Lung (tissue), 12 donors: ENCODE results near the gene TNNI2. TPM values are rescaled to one million over a fixed set of nuclear protein-coding genes. Genes with fewer than 3 reads are reported as not detected.

Experiments
- ATAC-seq: fragments of 200-7000 bp; cut with Tn5 transposase; one replicate; pipeline ENCODE4 v1.9.1; 2020; ENCODE audit warnings: moderate number of reproducible peaks; ENCODE audit not compliant: insufficient read depth, low FRiP score
- DNase-seq, 3 donors: peaks; one replicate each; pipeline ENCODE4 v3.0.0-alpha.2; 2013 to 2017
- H3K27ac ChIP-seq, 2 donors: one replicate each; pipeline ENCODE4 v1.5.1; 2013; ENCODE audit warnings: mild to moderate bottlenecking in 2 of 2, moderate library complexity in 2 of 2, control low read depth in 1 of 2, inconsistent platforms in 1 of 2, low read depth in 1 of 2, low read length in 1 of 2
- H3K27me3 ChIP-seq, 3 donors: one replicate each; pipeline ENCODE4 v1.5.1; 2013; ENCODE audit warnings: low read length in 2 of 3; ENCODE audit not compliant: control insufficient read depth in 3 of 3, insufficient read depth in 3 of 3
- H3K36me3 ChIP-seq, 4 donors: one replicate each; pipeline ENCODE4 v1.5.1; 2013; ENCODE audit warnings: low read length in 4 of 4, mild to moderate bottlenecking in 1 of 4, moderate library complexity in 1 of 4; ENCODE audit not compliant: control insufficient read depth in 4 of 4, insufficient read depth in 4 of 4
- H3K4me1 ChIP-seq, 5 donors: one replicate each; pipeline ENCODE4 v1.5.1; 2013; ENCODE audit warnings: low read length in 5 of 5, mild to moderate bottlenecking in 2 of 5, moderate library complexity in 1 of 5; ENCODE audit not compliant: control insufficient read depth in 5 of 5, insufficient read depth in 5 of 5
- H3K4me3 ChIP-seq: one replicate; pipeline ENCODE4 v1.5.1; 2013; ENCODE audit warnings: mild to moderate bottlenecking, control low read depth, moderate library complexity
- H3K9ac ChIP-seq, 2 donors: one replicate each; pipeline ENCODE4 v1.5.1; 2013; ENCODE audit warnings: low read length in 2 of 2, control low read depth in 1 of 2; ENCODE audit not compliant: insufficient read depth in 1 of 2
- H3K9me3 ChIP-seq, 4 donors: one replicate each; pipeline ENCODE4 v1.5.1; 2013; ENCODE audit warnings: low read length in 3 of 4, mild to moderate bottlenecking in 1 of 4, moderate library complexity in 1 of 4; ENCODE audit not compliant: control insufficient read depth in 4 of 4, insufficient read depth in 3 of 4
- WGBS, 2 donors: extraction: QIAGEN DNeasy Blood & Tissue Kit; methylation state at CpG; one replicate each; pipeline ENCODE4 v1.1.7; 2013; 5-methylcytosine and 5-hydroxymethylcytosine counted together
- polyA plus RNA-seq, 2 donors: library from polyadenylated mRNA; stranded (reverse); fragments of 200-250 nt; gene quantifications; one replicate each; pipeline ENCODE4 v1.2.1, GENCODE V29; 2013
- total RNA-seq, 2 donors: library from RNA; depleted of rRNA in 1 of 2; stranded (reverse); fragments of >200 nt in 1 of 2; gene quantifications; one replicate each; pipeline ENCODE4 v1.2.1, GENCODE V29; 2014 to 2021
- TF ChIP-seq, protein P1 (sequence below): IDR thresholded peaks from 2 replicates; pipeline ENCODE4 v1.5.1; 2012; ENCODE audit warnings: mild to moderate bottlenecking; ENCODE audit errors: control extremely low read depth, extremely low read depth
- donor health status: control.
- donor health status: control.
- donor health status: Bipolar disorder and iron deficiency.
- donor health status: healthy.
- donor health status: DM: yes; HTN: yes; CAD: no.

TNNI2 gene
- total and polyA plus RNA-seq, 4 donors, result 3.1 to 35.8 (median 12.2) TPM

DNA sequence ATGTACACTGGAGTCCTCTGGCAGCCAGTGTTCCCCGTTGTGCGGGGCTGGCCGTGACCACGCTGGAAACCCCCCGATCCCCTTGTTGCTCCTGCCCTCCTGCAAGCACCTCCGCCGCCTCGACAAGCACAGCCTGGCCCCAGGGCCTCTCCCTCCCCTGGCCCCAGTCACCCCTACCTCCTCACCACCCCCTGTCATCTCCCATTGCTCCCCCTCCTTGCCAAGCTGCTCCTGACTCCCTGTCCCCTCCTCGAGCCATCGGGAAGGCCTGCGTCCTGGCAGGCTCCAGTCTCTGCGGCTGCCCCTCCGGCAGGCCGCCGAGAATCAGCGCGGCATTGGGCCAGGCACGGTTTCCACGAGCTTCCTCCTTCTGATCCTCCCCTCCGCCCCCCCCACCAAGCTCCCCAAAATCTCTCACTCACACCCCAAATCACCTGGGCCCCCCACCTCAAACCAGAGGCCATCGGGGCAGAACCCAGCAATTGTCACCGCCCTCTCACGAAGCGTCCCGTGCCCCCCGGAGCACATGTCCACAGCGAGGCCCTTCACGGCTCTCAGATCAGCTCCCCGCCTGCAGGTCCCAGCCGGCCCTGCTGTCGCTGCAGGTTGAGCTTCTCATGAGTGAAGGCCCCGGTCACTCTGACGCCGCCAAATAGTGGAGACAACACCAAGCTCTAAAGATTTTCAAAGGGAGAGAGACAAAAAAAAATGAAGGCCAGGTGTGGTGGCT is 8.4 kb downstream of the TNNI2 start:
- Histone ChIP-seq H3K9me3 (no peaks in the 10 kb centered on the region), H3K4me1 (peaks cover 0 to 6% (median 0%) of the 10 kb centered on the region in 5 donors), H3K4me3 (no peak overlapping the region), H3K36me3 (no peaks in the 10 kb centered on the region), H3K9ac (no peak overlapping the region), H3K27ac (no peak overlapping the region), H3K27me3 (peaks cover 0 to 8% (median 0%) of the 10 kb centered on the region in 3 donors)
- no peak for DNase-seq
- TF ChIP-seq, protein P1, sequence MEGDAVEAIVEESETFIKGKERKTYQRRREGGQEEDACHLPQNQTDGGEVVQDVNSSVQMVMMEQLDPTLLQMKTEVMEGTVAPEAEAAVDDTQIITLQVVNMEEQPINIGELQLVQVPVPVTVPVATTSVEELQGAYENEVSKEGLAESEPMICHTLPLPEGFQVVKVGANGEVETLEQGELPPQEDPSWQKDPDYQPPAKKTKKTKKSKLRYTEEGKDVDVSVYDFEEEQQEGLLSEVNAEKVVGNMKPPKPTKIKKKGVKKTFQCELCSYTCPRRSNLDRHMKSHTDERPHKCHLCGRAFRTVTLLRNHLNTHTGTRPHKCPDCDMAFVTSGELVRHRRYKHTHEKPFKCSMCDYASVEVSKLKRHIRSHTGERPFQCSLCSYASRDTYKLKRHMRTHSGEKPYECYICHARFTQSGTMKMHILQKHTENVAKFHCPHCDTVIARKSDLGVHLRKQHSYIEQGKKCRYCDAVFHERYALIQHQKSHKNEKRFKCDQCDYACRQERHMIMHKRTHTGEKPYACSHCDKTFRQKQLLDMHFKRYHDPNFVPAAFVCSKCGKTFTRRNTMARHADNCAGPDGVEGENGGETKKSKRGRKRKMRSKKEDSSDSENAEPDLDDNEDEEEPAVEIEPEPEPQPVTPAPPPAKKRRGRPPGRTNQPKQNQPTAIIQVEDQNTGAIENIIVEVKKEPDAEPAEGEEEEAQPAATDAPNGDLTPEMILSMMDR, result no peak
- WGBS, 2 donors, result 91% methylated on average over 34 of the region's 34 CpGs
- ATAC-seq, result no peak

DNA sequence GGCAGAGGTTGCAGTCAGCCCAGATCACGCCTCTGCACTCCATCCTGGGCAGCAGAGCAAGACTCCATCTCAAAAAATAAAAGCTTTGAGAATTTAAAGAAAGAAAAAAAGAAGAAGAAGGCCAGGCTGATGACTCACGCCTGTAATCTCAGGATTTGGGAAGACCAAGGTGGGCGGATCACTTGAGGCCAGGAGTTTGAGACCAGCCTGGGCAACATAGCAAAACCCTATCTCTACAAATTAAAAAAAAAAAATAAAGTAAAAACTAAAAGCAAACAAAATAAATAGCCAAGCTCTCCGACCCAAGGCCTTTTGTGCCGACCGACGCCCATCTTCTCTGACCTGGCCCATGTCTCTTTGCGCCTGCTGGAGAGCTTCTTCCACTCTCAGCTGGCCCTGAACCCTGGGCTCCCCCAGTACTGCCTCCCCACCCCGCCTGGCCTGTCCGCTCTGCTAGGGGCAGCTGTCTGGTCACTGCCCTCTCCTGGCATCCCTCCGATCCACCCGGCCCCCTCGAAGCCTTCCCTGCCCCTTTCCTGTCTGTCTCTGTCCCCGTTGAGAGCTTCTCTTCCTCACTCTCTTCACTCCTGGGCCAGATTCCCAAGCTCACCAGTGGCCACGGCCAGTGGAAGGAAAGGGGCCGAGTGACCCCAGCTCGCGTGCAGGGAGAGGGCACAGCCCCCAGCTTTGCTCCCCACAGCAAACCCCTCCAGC is 9.3 kb downstream of the TNNI2 start:
- H3K36me3 ChIP-seq, result no peaks in the 10 kb centered on the region
- H3K27me3 ChIP-seq, result peaks cover 0 to 8% (median 0%) of the 10 kb centered on the region in 3 donors
- WGBS, 2 donors, result 87 to 90% methylated on average over 18 of the region's 18 CpGs
- peaks cover 0 to 6% (median 0%) of the 10 kb centered on the region in 5 donors for H3K4me1 ChIP-seq
- ATAC-seq (no peak), DNase-seq (no peak)
- TF ChIP-seq, protein P1, result no peak
- no peak overlapping the region for H3K9ac ChIP-seq
- H3K9me3 ChIP-seq, result no peaks in the 10 kb centered on the region
- no peak overlapping the region for H3K27ac ChIP-seq
- H3K4me3 ChIP-seq, result no peak overlapping the region

DNA sequence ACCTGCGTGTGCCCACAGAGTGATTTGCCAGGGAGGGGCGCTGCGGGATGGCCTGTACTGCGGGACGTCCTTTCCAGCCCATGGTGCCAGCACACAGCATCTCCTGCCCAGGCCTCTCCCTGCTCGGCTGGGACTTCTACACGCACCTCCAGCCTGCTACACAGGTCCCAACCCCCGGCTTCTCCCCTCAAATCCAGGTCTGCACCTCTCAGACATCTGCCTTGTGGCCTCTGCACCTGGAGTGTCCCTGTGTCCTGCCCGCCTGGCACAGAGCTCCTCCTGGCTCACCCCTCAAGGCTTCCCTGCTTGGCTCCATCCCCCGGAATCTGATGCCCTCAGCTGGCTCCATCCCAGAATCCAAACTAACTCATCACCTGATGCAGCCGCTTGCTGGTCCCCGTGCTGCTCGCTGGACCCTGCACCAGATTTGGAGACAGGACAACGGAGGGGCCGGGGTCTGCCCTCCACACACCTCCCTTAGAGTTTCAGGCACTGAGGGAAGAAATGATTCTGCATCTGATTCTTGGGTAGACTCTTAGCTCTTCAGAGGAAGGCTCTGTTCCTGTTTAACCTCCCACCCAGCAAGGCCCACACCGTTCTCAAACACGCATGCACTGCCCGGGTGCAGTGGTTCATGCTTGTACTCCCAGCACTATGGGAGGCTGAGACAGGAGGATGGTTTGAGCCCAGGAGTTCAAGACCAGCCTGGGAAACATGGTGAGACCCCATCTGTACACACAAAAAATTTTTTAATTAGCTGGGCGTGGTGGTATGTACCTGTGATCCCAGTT is 10.1 kb downstream of the TNNI2 start:
- peaks cover 0 to 6% (median 0%) of the 10 kb centered on the region in 5 donors for H3K4me1 ChIP-seq
- no peak for DNase-seq
- 92 to 94% methylated on average over 19 of the region's 19 CpGs for WGBS, 2 donors

More for the DNA sequence above, 10.1 kb downstream of the TNNI2 start:
- Histone ChIP-seq H3K9ac (no peak overlapping the region), H3K4me3 (no peak overlapping the region), H3K9me3 (no peaks in the 10 kb centered on the region), H3K27me3 (peaks cover 0 to 8% (median 0%) of the 10 kb centered on the region in 3 donors), H3K36me3 (no peaks in the 10 kb centered on the region), H3K27ac (no peak overlapping the region)
- no peak for ATAC-seq
- TF ChIP-seq, protein P1, result no peak
